SK-N-SH (cell line): ENCODE measurements around the gene ANKRD33B. TPM values are rescaled to one million over a fixed set of nuclear protein-coding genes. Genes with fewer than 3 reads are reported as not detected.

Experiments
- CTCF ChIA-PET: fragments of 300-600, 350-600 bp; formaldehyde crosslinking; extraction: SDS; loops from one replicate; lab custom pipeline; 2021; lab: Yijun Ruan, JAX
- POLR2A ChIA-PET: fragments of 350-600 bp; sonication (Branson Sonifier 250); formaldehyde crosslinking; extraction: SDS; loops from one replicate; lab custom pipeline; 2020; ENCODE audit warnings: antibody characterized with exemption, inconsistent platforms; lab: Yijun Ruan, JAX
- DNase-seq: peaks from one replicate; pipeline ENCODE4 v3.0.0; 2012
- H2AFZ ChIP-seq: fragments of 200-600 bp; sonication (generic); 2 replicates; pipeline ENCODE4 v1.8.1; 2016; ENCODE audit warnings: antibody characterized with exemption, mild to moderate bottlenecking, low read depth
- H3F3A ChIP-seq: fragments of 200-600 bp; sonication (generic); replicated peaks from 2 replicates; pipeline ENCODE3; 2016; ENCODE audit warnings: antibody characterized with exemption, mild to moderate bottlenecking; ENCODE audit not compliant: insufficient read depth
- H3K27ac ChIP-seq, 2 experiments: fragments of 200-500 bp in 1 of 2; fragments of 200-600 bp in 1 of 2; sonication (Bioruptor generic) in 1 of 2; sonication (generic), shearing (Covaris generic) in 1 of 2; 2 replicates each; pipeline versions ENCODE4 v1.5.1 to v1.6.1; 2014 to 2016; ENCODE audit warnings: low read depth in 2 of 2, inconsistent platforms in 1 of 2, low read length in 1 of 2, mild to moderate bottlenecking in 1 of 2, mixed read lengths in 1 of 2
- H3K27me3 ChIP-seq: fragments of 200-600 bp; sonication (generic), shearing (Covaris generic); 2 replicates; pipeline ENCODE4 v1.6.1; 2016; ENCODE audit warnings: mixed run types; ENCODE audit not compliant: insufficient read depth
- H3K36me3 ChIP-seq, 2 experiments: fragments of 200-500 bp in 1 of 2; fragments of 200-600 bp in 1 of 2; sonication (Bioruptor generic) in 1 of 2; sonication (generic) in 1 of 2; replicated peaks in 1 of 2; 2 replicates each; pipeline versions ENCODE3 to v1.5.1; 2014 to 2016; ENCODE audit warnings: low read length in 1 of 2, mild to moderate bottlenecking in 1 of 2; ENCODE audit not compliant: insufficient read depth in 2 of 2, control insufficient read depth in 1 of 2
- H3K4me1 ChIP-seq, 2 experiments: fragments of 200-500 bp in 1 of 2; fragments of 200-600 bp in 1 of 2; sonication (Bioruptor generic) in 1 of 2; sonication (generic), shearing (Covaris generic) in 1 of 2; 2 replicates each; pipeline versions ENCODE4 v1.5.1 to v1.6.1; 2014 to 2016; ENCODE audit warnings: low read depth in 1 of 2, low read length in 1 of 2, mixed run types in 1 of 2; ENCODE audit not compliant: insufficient read depth in 2 of 2, control insufficient read depth in 1 of 2
- H3K4me2 ChIP-seq: fragments of 200-600 bp; sonication (generic), shearing (Covaris generic); 2 replicates; pipeline ENCODE4 v1.6.1; 2017; ENCODE audit warnings: mixed run types
- H3K4me3 ChIP-seq, 2 experiments: fragments of 200-500 bp in 1 of 2; fragments of 200-600 bp in 1 of 2; sonication (Bioruptor generic) in 1 of 2; sonication (generic), shearing (Covaris generic) in 1 of 2; 2 replicates each; pipeline versions ENCODE4 v1.5.1 to v1.8.1; 2014 to 2016; ENCODE audit warnings: low read depth in 2 of 2, inconsistent platforms in 1 of 2, low read length in 1 of 2, mild to moderate bottlenecking in 1 of 2, mixed read lengths in 1 of 2, moderate library complexity in 1 of 2
- H3K79me2 ChIP-seq: fragments of 200-600 bp; sonication (generic); 2 replicates; pipeline ENCODE4 v1.8.1; 2017; ENCODE audit warnings: mild to moderate bottlenecking; ENCODE audit not compliant: insufficient read depth
- H3K9ac ChIP-seq: fragments of 200-600 bp; sonication (generic); 2 replicates; pipeline ENCODE4 v1.6.1; 2017; ENCODE audit warnings: mixed run types
- H3K9me2 ChIP-seq: fragments of 200-600 bp; sonication (generic); 2 replicates; pipeline ENCODE4 v1.6.1; 2017; ENCODE audit warnings: mixed run types
- H3K9me3 ChIP-seq: fragments of 200-600 bp; sonication (generic); 2 replicates; pipeline ENCODE4 v1.6.1; 2017; ENCODE audit warnings: mixed run types, mild to moderate bottlenecking, moderate library complexity
- H4K20me1 ChIP-seq: fragments of 200-600 bp; sonication (generic); 2 replicates; pipeline ENCODE4 v1.6.1; 2017; ENCODE audit warnings: mild to moderate bottlenecking, mixed run types; ENCODE audit not compliant: insufficient read depth
- EP300 ChIP-seq, 2 experiments: IDR thresholded peaks; 2 replicates each; pipeline versions ENCODE4 v1.4.0 to v1.6.1; 2012; ENCODE audit warnings: borderline replicate concordance in 1 of 2, low read depth in 1 of 2, low read length in 1 of 2
- FOXJ3 ChIP-seq: sonication (generic); formaldehyde crosslinking; IDR thresholded peaks from 2 replicates; pipeline ENCODE4 v1.5.1; 2020; ENCODE audit warnings: mild to moderate bottlenecking, missing genetic modification reagents
- FOXM1 ChIP-seq: IDR thresholded peaks from 2 replicates; pipeline ENCODE4 v1.4.0; 2012; ENCODE audit warnings: low read depth, mild to moderate bottlenecking
- MEF2A ChIP-seq: IDR thresholded peaks from 2 replicates; pipeline ENCODE4 v1.4.0; 2012; ENCODE audit warnings: low read depth, borderline replicate concordance
- MXI1 ChIP-seq: IDR thresholded peaks from 2 replicates; pipeline ENCODE4 v1.6.1; 2012; ENCODE audit warnings: mild to moderate bottlenecking, low read depth, low read length, improper control_type of control experiment
- NRF1 ChIP-seq: IDR thresholded peaks from 2 replicates; pipeline ENCODE4 v1.6.1; 2012; ENCODE audit warnings: low read depth, mild to moderate bottlenecking, low read length
- RAD21 ChIP-seq: IDR thresholded peaks from 2 replicates; pipeline ENCODE4 v1.6.1; 2012; ENCODE audit warnings: mild to moderate bottlenecking, low read length
- RFX5 ChIP-seq: IDR thresholded peaks from 2 replicates; pipeline ENCODE4 v1.6.1; 2012; ENCODE audit warnings: mild to moderate bottlenecking, improper control_type of control experiment, low read length
- SMC3 ChIP-seq: IDR thresholded peaks from 2 replicates; pipeline ENCODE4 v1.6.1; 2012; ENCODE audit warnings: low read depth, low read length, improper control_type of control experiment
- TAF1 ChIP-seq: IDR thresholded peaks from 2 replicates; pipeline ENCODE4 v1.6.1; 2012; ENCODE audit warnings: low read depth, mild to moderate bottlenecking, low read length, moderate library complexity, borderline replicate concordance
- YY1 ChIP-seq: IDR thresholded peaks from 2 replicates; pipeline ENCODE4 v1.4.0; 2012; ENCODE audit warnings: low read depth, mild to moderate bottlenecking
- WGBS: methylation state at CpG from one replicate; pipeline ENCODE4 v1.1.6; 2017; ENCODE audit warnings: low lambda C conversion rate; 5-methylcytosine and 5-hydroxymethylcytosine counted together
- polyA plus RNA-seq, 3 experiments: library from polyadenylated mRNA; depleted of rRNA; stranded (reverse); fragments of >200 nt; gene quantifications; 2 replicates each; pipeline ENCODE4 v1.2.3, GENCODE V29; 2012
- TF ChIP-seq, protein P1 (sequence below): IDR thresholded peaks from 2 replicates; pipeline ENCODE4 v1.4.0; 2012; ENCODE audit warnings: low read depth, borderline replicate concordance
- TF ChIP-seq, protein P2 (sequence below): fragments of 150-350 bp; IDR thresholded peaks from 2 replicates; pipeline ENCODE4 v1.6.1; 2017; ENCODE audit warnings: antibody characterized with exemption, low read length, low read depth, borderline replicate concordance
- TF ChIP-seq, protein P3 (sequence below): IDR thresholded peaks from 2 replicates; pipeline ENCODE4 v1.4.0; 2012; ENCODE audit warnings: low read depth, borderline replicate concordance
- TF ChIP-seq, protein P4 (sequence below): fragments of 150-350 bp; IDR thresholded peaks from 2 replicates; pipeline ENCODE4 v1.6.1; 2016; ENCODE audit warnings: mild to moderate bottlenecking, low read depth, low read length

Gene ANKRD33B
- polyA plus RNA-seq, 1 of the 3 experiments (the other 2 are of a cell fraction): 1.8 TPM

DNA sequence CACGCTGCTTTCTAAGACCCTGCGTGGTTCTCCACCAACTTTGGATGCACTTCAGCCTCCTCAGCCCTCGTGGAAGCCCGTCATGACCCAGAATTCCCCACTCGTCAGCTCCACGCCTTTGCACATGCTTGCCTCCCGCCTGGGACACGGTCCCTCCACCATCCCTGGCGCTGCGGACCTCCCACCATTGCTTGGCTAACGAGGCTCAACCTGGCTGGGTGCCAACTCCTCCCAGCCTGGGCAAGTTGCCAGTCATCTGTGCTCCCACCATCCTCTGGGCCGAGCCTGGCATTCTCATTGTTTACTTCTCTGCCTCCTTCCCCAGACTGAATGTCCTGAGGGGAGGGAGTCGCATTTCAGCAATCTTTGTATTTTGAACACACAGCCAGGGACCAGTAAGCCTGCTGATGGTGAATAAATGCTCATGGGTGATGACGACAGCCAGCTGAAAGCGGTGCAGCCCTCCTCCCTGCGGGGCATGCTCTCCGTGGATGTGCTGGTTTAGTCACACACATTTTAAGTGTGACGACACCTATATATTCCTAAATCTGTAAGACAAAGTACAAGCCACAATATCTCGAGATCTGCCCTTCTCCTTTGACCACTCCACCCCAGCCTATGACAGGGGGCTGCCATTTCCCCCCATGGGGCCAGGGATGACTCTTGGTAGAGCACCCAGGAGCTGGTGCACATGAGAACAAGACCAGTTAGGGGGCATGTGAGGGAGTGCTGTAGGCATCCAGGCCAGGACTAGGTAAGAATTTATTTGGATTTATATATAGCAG is 37.6 kb downstream of the ANKRD33B start (continued):
- TF ChIP-seq, protein P1, sequence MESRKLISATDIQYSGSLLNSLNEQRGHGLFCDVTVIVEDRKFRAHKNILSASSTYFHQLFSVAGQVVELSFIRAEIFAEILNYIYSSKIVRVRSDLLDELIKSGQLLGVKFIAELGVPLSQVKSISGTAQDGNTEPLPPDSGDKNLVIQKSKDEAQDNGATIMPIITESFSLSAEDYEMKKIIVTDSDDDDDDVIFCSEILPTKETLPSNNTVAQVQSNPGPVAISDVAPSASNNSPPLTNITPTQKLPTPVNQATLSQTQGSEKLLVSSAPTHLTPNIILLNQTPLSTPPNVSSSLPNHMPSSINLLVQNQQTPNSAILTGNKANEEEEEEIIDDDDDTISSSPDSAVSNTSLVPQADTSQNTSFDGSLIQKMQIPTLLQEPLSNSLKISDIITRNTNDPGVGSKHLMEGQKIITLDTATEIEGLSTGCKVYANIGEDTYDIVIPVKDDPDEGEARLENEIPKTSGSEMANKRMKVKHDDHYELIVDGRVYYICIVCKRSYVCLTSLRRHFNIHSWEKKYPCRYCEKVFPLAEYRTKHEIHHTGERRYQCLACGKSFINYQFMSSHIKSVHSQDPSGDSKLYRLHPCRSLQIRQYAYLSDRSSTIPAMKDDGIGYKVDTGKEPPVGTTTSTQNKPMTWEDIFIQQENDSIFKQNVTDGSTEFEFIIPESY: no peak
- TF ChIP-seq RAD21: no peak
- TF ChIP-seq, protein P2, sequence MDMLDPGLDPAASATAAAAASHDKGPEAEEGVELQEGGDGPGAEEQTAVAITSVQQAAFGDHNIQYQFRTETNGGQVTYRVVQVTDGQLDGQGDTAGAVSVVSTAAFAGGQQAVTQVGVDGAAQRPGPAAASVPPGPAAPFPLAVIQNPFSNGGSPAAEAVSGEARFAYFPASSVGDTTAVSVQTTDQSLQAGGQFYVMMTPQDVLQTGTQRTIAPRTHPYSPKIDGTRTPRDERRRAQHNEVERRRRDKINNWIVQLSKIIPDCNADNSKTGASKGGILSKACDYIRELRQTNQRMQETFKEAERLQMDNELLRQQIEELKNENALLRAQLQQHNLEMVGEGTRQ: no peak
- no peak for TF ChIP-seq FOXM1
- TF ChIP-seq FOXJ3 (CRISPR knock-in tag): peak; percentile 99
- TF ChIP-seq MXI1: peak; percentile 75
- no peak for TF ChIP-seq NRF1
- TF ChIP-seq, protein P3, sequence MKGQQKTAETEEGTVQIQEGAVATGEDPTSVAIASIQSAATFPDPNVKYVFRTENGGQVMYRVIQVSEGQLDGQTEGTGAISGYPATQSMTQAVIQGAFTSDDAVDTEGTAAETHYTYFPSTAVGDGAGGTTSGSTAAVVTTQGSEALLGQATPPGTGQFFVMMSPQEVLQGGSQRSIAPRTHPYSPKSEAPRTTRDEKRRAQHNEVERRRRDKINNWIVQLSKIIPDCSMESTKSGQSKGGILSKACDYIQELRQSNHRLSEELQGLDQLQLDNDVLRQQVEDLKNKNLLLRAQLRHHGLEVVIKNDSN: no peak
- peak in 1 of 2 experiments; percentile 69; a peak in 2 of 4 replicates for TF ChIP-seq EP300 (IDR thresholded peaks at IDR 0.05; ENCODE audit: borderline replicate concordance in 1 of 2, low read depth in 1 of 2, low read length in 1 of 2)
- no peak for TF ChIP-seq MEF2A
- TF ChIP-seq RFX5: no peak

DNA sequence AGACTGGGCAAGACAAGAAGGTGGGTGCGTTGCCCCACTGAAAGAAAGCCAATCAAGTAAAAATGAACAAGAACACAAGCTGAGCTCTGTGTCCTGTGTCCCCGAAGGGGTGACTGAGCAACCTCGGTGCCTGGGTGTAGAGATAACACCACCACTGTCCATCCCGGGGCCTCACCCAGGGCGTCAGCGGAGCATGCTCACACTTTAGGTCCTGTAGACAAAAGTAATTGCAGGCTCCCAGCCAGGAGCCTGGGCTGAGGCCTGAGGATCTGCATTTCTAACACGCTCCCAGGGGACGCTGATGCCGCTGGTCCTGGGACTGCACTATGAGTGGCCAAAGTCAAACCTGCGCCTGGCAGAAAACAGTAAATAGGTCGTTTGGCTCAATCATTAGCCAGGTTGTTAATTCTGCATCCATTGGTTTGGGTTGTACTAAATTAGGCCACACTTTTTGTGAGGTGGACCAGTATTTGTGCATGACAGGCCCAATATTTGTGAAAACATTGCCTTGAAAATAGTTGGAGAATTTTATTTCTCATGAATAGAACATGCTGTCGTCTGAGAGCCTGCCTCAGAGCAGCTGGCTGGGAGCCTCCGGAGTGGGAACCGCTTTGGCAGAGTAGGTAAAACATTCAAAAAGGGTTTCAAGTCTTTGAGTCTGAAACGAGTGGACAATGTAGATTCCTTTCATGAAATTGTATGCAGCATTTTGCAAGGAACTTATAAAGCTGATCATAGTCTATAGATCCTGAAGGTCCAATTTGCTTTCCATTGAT is 38.3 kb downstream of the ANKRD33B start:
- Histone ChIP-seq H3K4me1 (peaks cover 12 to 17% of the 10 kb centered on the region in 2 experiments; a peak in 3 of 4 replicates), H4K20me1 (no peaks in the 10 kb centered on the region), H3K79me2 (peaks cover 5% of the 10 kb centered on the region; the same call in 1 of the 2 replicates), H3K9ac (peak overlapping the region; percentile 23; the same call in 1 of the 2 replicates), H3K9me3 (no peaks in the 10 kb centered on the region), H3K4me3 (peak overlapping the region in 1 of 2 experiments; percentile 46; a peak in 1 of 4 replicates), H3F3A (peaks cover 24% of the 10 kb centered on the region), H2AFZ (no peak overlapping the region), H3K9me2 (no peaks in the 10 kb centered on the region), H3K36me3 (no peaks in the 10 kb centered on the region), H3K4me2 (peak overlapping the region; percentile 70), H3K27ac (peak overlapping the region; percentile 65 to 73; a peak in 3 of 4 replicates), H3K27me3 (no peaks in the 10 kb centered on the region)
- CTCF ChIA-PET: interaction anchor here (0.8 to 2.3 kb wide), 6 partner anchors 25 to 318 kb away, joined by 3 to 6 read pairs (median 5); no protein-coding TSS in a partner anchor
- POLR2A ChIA-PET: interaction anchor here (0.6 kb wide), 1 partner anchor 323 kb away, joined by 3 read pairs; no protein-coding TSS in a partner anchor
- TF ChIP-seq TAF1 (no peak), SMC3 (no peak), YY1 (no peak)
- TF ChIP-seq, protein P4, sequence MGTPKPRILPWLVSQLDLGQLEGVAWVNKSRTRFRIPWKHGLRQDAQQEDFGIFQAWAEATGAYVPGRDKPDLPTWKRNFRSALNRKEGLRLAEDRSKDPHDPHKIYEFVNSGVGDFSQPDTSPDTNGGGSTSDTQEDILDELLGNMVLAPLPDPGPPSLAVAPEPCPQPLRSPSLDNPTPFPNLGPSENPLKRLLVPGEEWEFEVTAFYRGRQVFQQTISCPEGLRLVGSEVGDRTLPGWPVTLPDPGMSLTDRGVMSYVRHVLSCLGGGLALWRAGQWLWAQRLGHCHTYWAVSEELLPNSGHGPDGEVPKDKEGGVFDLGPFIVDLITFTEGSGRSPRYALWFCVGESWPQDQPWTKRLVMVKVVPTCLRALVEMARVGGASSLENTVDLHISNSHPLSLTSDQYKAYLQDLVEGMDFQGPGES: no peak
- TF ChIP-seq, protein P1: no peak
- 79% methylated on average over 15 of the region's 15 CpGs for WGBS
- DNase-seq: no peak
